Esophagus squamous epithelium (tissue), 4 donors: Measurements from ENCODE around the gene NOS1.

ENCODE experiments used
- CTCF ChIP-seq, 6 experiments: fragments of 450-650 bp in 4 of 6; fragments of 200-600 bp in 2 of 6; sonication (generic) in 2 of 6; IDR thresholded peaks; one replicate each; pipeline ENCODE4 v1.5.1; 2016 to 2019; ENCODE audit warnings: antibody characterized with exemption in 6 of 6, mild to moderate bottlenecking in 4 of 6, moderate library complexity in 4 of 6
- POLR2A ChIP-seq, 4 donors: fragments of 450-650 bp; IDR thresholded peaks; one replicate each; pipeline ENCODE4 v1.6.1; 2017; ENCODE audit warnings: antibody characterized with exemption in 4 of 4, mild to moderate bottlenecking in 4 of 4, moderate library complexity in 3 of 4

DNA sequence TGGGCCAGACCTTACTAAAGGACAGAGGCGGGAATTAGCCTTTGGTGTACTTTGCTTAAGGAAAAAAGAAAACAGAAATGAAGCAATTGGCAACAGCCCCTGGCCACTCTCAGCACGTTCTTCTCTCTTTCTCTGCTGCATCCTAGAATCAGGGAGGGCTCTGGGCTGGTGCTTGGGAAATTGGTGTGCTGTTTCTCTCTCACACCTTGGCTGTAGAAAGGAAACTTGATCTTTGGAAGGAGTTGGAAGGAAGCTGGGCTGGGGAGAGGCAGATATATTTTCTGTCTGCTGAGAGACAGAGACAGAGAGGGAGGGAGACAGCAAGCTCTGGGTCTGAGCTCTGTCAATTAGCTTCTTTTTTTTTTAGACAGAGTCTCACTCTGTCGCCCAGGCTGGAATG lies 27.4 kb downstream of the NOS1 start:
- TF ChIP-seq CTCF (IDR thresholded peaks at IDR 0.05) (no peak), POLR2A (IDR thresholded peaks at IDR 0.05) (no peak)
